IMR-90 (cell line): ENCODE results near the gene BBIP1. TPM values are rescaled to one million over a fixed set of nuclear protein-coding genes. Genes with fewer than 3 reads are reported as not detected.

Experiments
- ATAC-seq: fragments of 200-7000 bp; cut with Tn5 transposase; 2 replicates; pipeline ENCODE4 v1.9.1; 2020; ENCODE audit warnings: low read depth, mild to moderate bottlenecking, moderate library complexity
- BruUV-seq: library from RNA; stranded (reverse); fragments of 400-500 nt; replicated peaks from 2 replicates; lab custom pipeline; 2021; lab: Mats Ljungman, UMichigan
- CTCF ChIA-PET: fragments of 300-600 bp; formaldehyde crosslinking; extraction: SDS; loops from one replicate; lab custom pipeline; 2021; ENCODE audit warnings: antibody characterized with exemption; lab: Yijun Ruan, JAX
- POLR2A ChIA-PET: fragments of 300-600 bp; sonication (Branson Sonifier 250); formaldehyde crosslinking; loops from one replicate; lab custom pipeline; 2022; ENCODE audit warnings: antibody characterized with exemption; ENCODE audit not compliant: unreplicated experiment; lab: Charles Lee
- DNase-seq: peaks from one replicate; pipeline ENCODE4 v3.0.0; 2013
- H2AFZ ChIP-seq: replicated peaks from 2 replicates; pipeline ENCODE3; 2013; ENCODE audit warnings: low read length, mild to moderate bottlenecking; ENCODE audit not compliant: poor library complexity
- H2AK5ac ChIP-seq: 2 replicates; pipeline ENCODE4 v1.6.1; 2013; ENCODE audit warnings: low read depth, low read length, inconsistent platforms
- H2AK9ac ChIP-seq: replicated peaks from 2 replicates; pipeline ENCODE3; 2013; ENCODE audit warnings: mild to moderate bottlenecking, low read depth, low read length, moderate library complexity; ENCODE audit not compliant: poor library complexity
- H2BK120ac ChIP-seq: 2 replicates; pipeline ENCODE4 v1.6.1; 2013; ENCODE audit warnings: low read depth, low read length, inconsistent platforms
- H2BK15ac ChIP-seq: 3 replicates; pipeline ENCODE4 v1.6.1; 2013; ENCODE audit warnings: low read depth, low read length, inconsistent platforms
- H2BK20ac ChIP-seq: 2 replicates; pipeline ENCODE4 v1.6.1; 2013; ENCODE audit warnings: low read depth, mild to moderate bottlenecking, inconsistent platforms, low read length, moderate library complexity
- H2BK5ac ChIP-seq: 2 replicates; pipeline ENCODE4 v1.6.1; 2013; ENCODE audit warnings: mild to moderate bottlenecking, low read depth, low read length, inconsistent platforms; ENCODE audit not compliant: poor library complexity, severe bottlenecking
- H3K14ac ChIP-seq: replicated peaks from 2 replicates; pipeline ENCODE4 v1.6.1; 2013; ENCODE audit warnings: low read depth, low read length, inconsistent platforms
- H3K18ac ChIP-seq: 2 replicates; pipeline ENCODE4 v1.6.1; 2013; ENCODE audit warnings: low read depth, low read length, control low read depth
- H3K23ac ChIP-seq: 2 replicates; pipeline ENCODE4 v1.6.1; 2013; ENCODE audit warnings: low read depth, low read length, inconsistent platforms
- H3K27ac ChIP-seq: 2 replicates; pipeline ENCODE4 v1.5.1; 2013; ENCODE audit warnings: mild to moderate bottlenecking, control low read depth, low read length; ENCODE audit not compliant: insufficient read depth
- H3K27me3 ChIP-seq: 2 replicates; pipeline ENCODE4 v1.6.1; 2013; ENCODE audit warnings: low read length; ENCODE audit not compliant: control insufficient read depth, insufficient read depth
- H3K36me3 ChIP-seq: 2 replicates; pipeline ENCODE4 v1.6.1; 2013; ENCODE audit warnings: low read length, mixed read lengths; ENCODE audit not compliant: control insufficient read depth, insufficient read depth
- H3K4ac ChIP-seq: 2 replicates; pipeline ENCODE4 v1.6.1; 2013; ENCODE audit warnings: low read depth, low read length, inconsistent platforms
- H3K4me1 ChIP-seq: 2 replicates; pipeline ENCODE4 v1.6.1; 2013; ENCODE audit warnings: low read length, mixed read lengths; ENCODE audit not compliant: control insufficient read depth, insufficient read depth
- H3K4me2 ChIP-seq: 2 replicates; pipeline ENCODE4 v1.6.1; 2013; ENCODE audit warnings: low read depth, mild to moderate bottlenecking, control low read depth, low read length, moderate library complexity
- H3K4me3 ChIP-seq: 2 replicates; pipeline ENCODE4 v1.5.1; 2013; ENCODE audit warnings: low read depth, mild to moderate bottlenecking, control low read depth, low read length, moderate library complexity; ENCODE audit not compliant: insufficient read depth
- H3K56ac ChIP-seq: 2 replicates; pipeline ENCODE4 v1.6.1; 2013; ENCODE audit warnings: low read length, inconsistent platforms; ENCODE audit not compliant: insufficient read depth; ENCODE audit errors: extremely low read depth
- H3K79me1 ChIP-seq, 2 experiments: 2 replicates each; pipeline ENCODE4 v1.6.1; 2013; ENCODE audit warnings: low read length in 2 of 2, inconsistent platforms in 1 of 2, low read depth in 1 of 2
- H3K9ac ChIP-seq: 2 replicates; pipeline ENCODE4 v1.6.1; 2013; ENCODE audit warnings: low read depth, low read length, control low read depth
- H3K9me1 ChIP-seq: 2 replicates; pipeline ENCODE4 v1.6.1; 2013; ENCODE audit warnings: low read length, inconsistent platforms; ENCODE audit not compliant: insufficient read depth
- H3K9me3 ChIP-seq: 2 replicates; pipeline ENCODE4 v1.6.1; 2013; ENCODE audit warnings: low read length; ENCODE audit not compliant: control insufficient read depth, insufficient read depth
- H4K20me1 ChIP-seq: 2 replicates; pipeline ENCODE4 v1.6.1; 2013; ENCODE audit warnings: low read length, inconsistent platforms; ENCODE audit not compliant: insufficient read depth
- H4K5ac ChIP-seq: 2 replicates; pipeline ENCODE4 v1.6.1; 2013; ENCODE audit warnings: mild to moderate bottlenecking, low read depth, low read length, control low read depth
- H4K8ac ChIP-seq, 2 experiments: 2 replicates each; pipeline ENCODE4 v1.6.1; 2013; ENCODE audit warnings: low read depth in 2 of 2, low read length in 2 of 2, control low read depth in 1 of 2, inconsistent platforms in 1 of 2
- H4K91ac ChIP-seq: 2 replicates; pipeline ENCODE4 v1.6.1; 2013; ENCODE audit warnings: low read depth, low read length, inconsistent platforms; ENCODE audit not compliant: insufficient read depth
- CEBPB ChIP-seq: IDR thresholded peaks from 2 replicates; pipeline ENCODE4 v1.6.1; 2012; ENCODE audit warnings: low read depth, low read length, improper control_type of control experiment
- CHD1 ChIP-seq: IDR thresholded peaks from 2 replicates; pipeline ENCODE4 v1.6.1; 2012; ENCODE audit warnings: low read depth, low read length, improper control_type of control experiment
- ELK1 ChIP-seq: fragments of 150-350 bp; IDR thresholded peaks from 2 replicates; pipeline ENCODE4 v1.6.1; 2016; ENCODE audit warnings: low read depth, mild to moderate bottlenecking, low read length, moderate library complexity, borderline replicate concordance
- FOS ChIP-seq: fragments of 150-350 bp; IDR thresholded peaks from 2 replicates; pipeline ENCODE4 v1.6.1; 2016; ENCODE audit warnings: low read depth, low read length
- MAZ ChIP-seq: IDR thresholded peaks from 2 replicates; pipeline ENCODE4 v1.6.1; 2012; ENCODE audit warnings: low read depth, mild to moderate bottlenecking, low read length, improper control_type of control experiment, moderate library complexity, borderline replicate concordance
- POLR2A ChIP-seq: IDR thresholded peaks from 2 replicates; pipeline ENCODE4 v1.6.1; 2012; ENCODE audit warnings: mild to moderate bottlenecking, low read depth, low read length
- RCOR1 ChIP-seq: IDR thresholded peaks from 2 replicates; pipeline ENCODE4 v1.6.1; 2012; ENCODE audit warnings: mild to moderate bottlenecking, low read length, improper control_type of control experiment; ENCODE audit not compliant: insufficient replicate concordance
- WGBS, 2 experiments: methylation state at CpG; one replicate each; pipeline versions ENCODE4 v1.1.5 to v1.1.7; 2013; ENCODE audit warnings: missing lambda C conversion rate in 2 of 2; ENCODE audit not compliant: insufficient read length in 1 of 2; ENCODE audit errors: extremely low coverage in 2 of 2; 5-methylcytosine and 5-hydroxymethylcytosine counted together
- dilution Hi-C: fragments of 300-500 bp; cut with HindIII; formaldehyde crosslinking; loops from one replicate; pipeline ENCODE4 v1.14.3; 2018; ENCODE audit warnings: low sequenced_read_pairs; ENCODE audit not compliant: unreplicated experiment
- in situ Hi-C: fragments of 300-500 bp; cut with MboI; formaldehyde crosslinking; loops from 3 replicates; pipeline ENCODE4 v1.14.3; 2019; ENCODE audit warnings: low sequenced_read_pairs, inconsistent platforms, mixed read lengths
- intact Hi-C: fragments of 100-400 bp; cut with micrococcal nuclease; formaldehyde crosslinking; loops from 2 replicates; pipeline ENCODE4 v1.10.0; 2022
- polyA plus RNA-seq, 3 experiments: library from polyadenylated mRNA; depleted of rRNA; stranded (reverse); fragments of >200 nt; gene quantifications; 2 replicates each; pipeline ENCODE4 v1.2.3, GENCODE V29; 2012; ENCODE audit warnings: low replicate concordance in 1 of 3
- total RNA-seq: library from RNA; depleted of rRNA; stranded (reverse); fragments of >200 nt; gene quantifications from 2 replicates; pipeline ENCODE4 v1.2.3, GENCODE V29; 2012

Gene BBIP1
- total and polyA plus RNA-seq, 2 of the 4 experiments (the other 2 are of a cell fraction), result 17.4 to 19.9 TPM

- TF ChIP-seq ELK1, result no peak
- TF ChIP-seq CHD1, result no peak
- TF ChIP-seq MAZ, result no peak
Measured at GRCh38 chr10:110967645-110968044, 48.7 kb upstream of the BBIP1 start (continued).

GRCh38 chr10:110967009-110967630 lies 48.1 kb upstream of the BBIP1 start:
- H2BK5ac ChIP-seq, result no peak overlapping the region
- ChIA-PET POLR2A (no interaction called here), CTCF (no interaction called here)
- intact Hi-C loops, result no loop called here
- WGBS, 2 experiments, result no CpG with 5 or more reads among the region's 3 CpGs
- H2BK15ac ChIP-seq, result no peak overlapping the region
- no peak overlapping the region for H3K27ac ChIP-seq
- TF ChIP-seq POLR2A, result no peak
- no peak for TF ChIP-seq RCOR1
- TF ChIP-seq CEBPB, result peak; percentile 58; the same call in 1 of the 2 replicates
- no peak for TF ChIP-seq FOS
- H2BK20ac ChIP-seq, result no peak overlapping the region
- peaks cover 24% of the 10 kb centered on the region; the same call in 1 of the 2 replicates for H4K20me1 ChIP-seq
- no peak overlapping the region for H3K4me2 ChIP-seq
- no peak overlapping the region for H2AFZ ChIP-seq
- H3K56ac ChIP-seq, result no peak overlapping the region
- H3K18ac ChIP-seq, result no peak overlapping the region
- dilution Hi-C loops, result no loop called here
- H3K14ac ChIP-seq, result no peak overlapping the region
- no peaks in the 10 kb centered on the region for H3K9me3 ChIP-seq
- H3K36me3 ChIP-seq, result no peaks in the 10 kb centered on the region
- no peak overlapping the region for H4K91ac ChIP-seq
- in situ Hi-C loops, result no loop called here
- H3K4me3 ChIP-seq, result no peak overlapping the region
- no peak overlapping the region for H2BK120ac ChIP-seq
- DNase-seq, result peak; percentile 8
- peaks cover 22 to 38% of the 10 kb centered on the region in 2 experiments for H3K79me1 ChIP-seq
- H4K8ac ChIP-seq, result no peak overlapping the region
- H3K23ac ChIP-seq, result no peak overlapping the region
- H2AK5ac ChIP-seq, result no peak overlapping the region
- H2AK9ac ChIP-seq, result no peak overlapping the region
- H3K4me1 ChIP-seq, result no peaks in the 10 kb centered on the region
- no peak overlapping the region for H4K5ac ChIP-seq
- no TSS peak for BruUV-seq
- H3K9me1 ChIP-seq, result no peaks in the 10 kb centered on the region
- H3K4ac ChIP-seq, result no peak overlapping the region
- no peak overlapping the region for H3K9ac ChIP-seq
- no peaks in the 10 kb centered on the region for H3K27me3 ChIP-seq
- ATAC-seq, result no peak
